ENCODE results near the gene TNFRSF19.
"Not testable (repeated sequence)": the region's sequence is repeated elsewhere in the genome, so short reads cannot be mapped to it uniquely, and the experiment has no call there.

TNFRSF19 gene

GRCh38 chr13:23673354-23673753 is 103.1 kb downstream of the TNFRSF19 start:
- TF ChIP-seq EZH2 (optimal IDR thresholded peaks at IDR 0.05; ENCODE audit: low read depth, low read length) (no peak), EZH2phosphoT487 (IDR thresholded peaks at IDR 0.05; ENCODE audit: low read length) (no peak), CTCF (IDR thresholded peaks at IDR 0.05; ENCODE audit: low read length) (no peak)
- no peaks in the 10 kb centered on the region for H3K4me1 ChIP-seq (ENCODE audit: low read length)
- H3K9me2 ChIP-seq (replicated peaks; ENCODE audit: insufficient read depth, low read length), result no peaks in the 10 kb centered on the region
- H2AFZ ChIP-seq (ENCODE audit: low read length), result no peak overlapping the region
- H3K27me3 ChIP-seq (replicated peaks; ENCODE audit: insufficient read depth, low read length), result no peaks in the 10 kb centered on the region
- H3K4me3 ChIP-seq (ENCODE audit: low read length), result no peak overlapping the region
- no peak for DNase-seq
- H3K9ac ChIP-seq (ENCODE audit: low read length), result no peak overlapping the region
- H3K79me2 ChIP-seq (ENCODE audit: low read length), result no peaks in the 10 kb centered on the region
- no peaks in the 10 kb centered on the region for H4K20me1 ChIP-seq (ENCODE audit: insufficient read depth, low read length)
- H3F3A ChIP-seq (ENCODE audit: insufficient read depth, low read length), result no peaks in the 10 kb centered on the region
- no peaks in the 10 kb centered on the region for H3K36me3 ChIP-seq (replicated peaks; ENCODE audit: insufficient read depth, low read length)
- H3K4me2 ChIP-seq (ENCODE audit: low read depth, low read length), result no peak overlapping the region
- no peaks in the 10 kb centered on the region for H3K9me3 ChIP-seq (replicated peaks; ENCODE audit: insufficient read depth, low read length)
- no peak overlapping the region for H3K27ac ChIP-seq (ENCODE audit: low read length)

- Histone ChIP-seq H3K9ac (ENCODE audit: low read length) (no peak overlapping the region), H3F3A (ENCODE audit: insufficient read depth, low read length) (no peaks in the 10 kb centered on the region), H4K20me1 (ENCODE audit: insufficient read depth, low read length) (no peaks in the 10 kb centered on the region), H3K4me3 (ENCODE audit: low read length) (no peak overlapping the region), H3K9me3 (replicated peaks; ENCODE audit: insufficient read depth, low read length) (no peaks in the 10 kb centered on the region), H3K9me2 (replicated peaks; ENCODE audit: insufficient read depth, low read length) (no peaks in the 10 kb centered on the region), H2AFZ (ENCODE audit: low read length) (no peak overlapping the region), H3K4me2 (ENCODE audit: low read depth, low read length) (no peak overlapping the region), H3K79me2 (ENCODE audit: low read length) (no peaks in the 10 kb centered on the region), H3K27me3 (replicated peaks; ENCODE audit: insufficient read depth, low read length) (no peaks in the 10 kb centered on the region), H3K27ac (ENCODE audit: low read length) (no peak overlapping the region), H3K36me3 (replicated peaks; ENCODE audit: insufficient read depth, low read length) (no peaks in the 10 kb centered on the region), H3K4me1 (ENCODE audit: low read length) (no peaks in the 10 kb centered on the region)
- DNase-seq, result no peak
- TF ChIP-seq CTCF (IDR thresholded peaks at IDR 0.05; ENCODE audit: low read length) (no peak), EZH2phosphoT487 (IDR thresholded peaks at IDR 0.05; ENCODE audit: low read length) (no peak), EZH2 (optimal IDR thresholded peaks at IDR 0.05; ENCODE audit: low read depth, low read length) (no peak)
Observed at GRCh38 chr13:23673867-23674605, 103.8 kb downstream of the TNFRSF19 start.

GRCh38 chr13:23674795-23675640 is 104.8 kb downstream of the TNFRSF19 start:
- DNase-seq, result no peak
- no peak overlapping the region for H3K9ac ChIP-seq (ENCODE audit: low read length)
- no peak for TF ChIP-seq EZH2 (optimal IDR thresholded peaks at IDR 0.05; ENCODE audit: low read depth, low read length)
- no peaks in the 10 kb centered on the region for H3K36me3 ChIP-seq (replicated peaks; ENCODE audit: insufficient read depth, low read length)
- H3K4me3 ChIP-seq (ENCODE audit: low read length), result no peak overlapping the region
- H4K20me1 ChIP-seq (ENCODE audit: insufficient read depth, low read length), result no peaks in the 10 kb centered on the region
- no peak overlapping the region for H2AFZ ChIP-seq (ENCODE audit: low read length)
- H3K9me3 ChIP-seq (replicated peaks; ENCODE audit: insufficient read depth, low read length), result no peaks in the 10 kb centered on the region
- H3K27me3 ChIP-seq (replicated peaks; ENCODE audit: insufficient read depth, low read length), result no peaks in the 10 kb centered on the region
- H3K9me2 ChIP-seq (replicated peaks; ENCODE audit: insufficient read depth, low read length), result no peaks in the 10 kb centered on the region
- H3K27ac ChIP-seq (ENCODE audit: low read length), result no peak overlapping the region
- no peaks in the 10 kb centered on the region for H3K79me2 ChIP-seq (ENCODE audit: low read length)
- H3K4me1 ChIP-seq (ENCODE audit: low read length), result no peaks in the 10 kb centered on the region
- no peak overlapping the region for H3K4me2 ChIP-seq (ENCODE audit: low read depth, low read length)
- H3F3A ChIP-seq (ENCODE audit: insufficient read depth, low read length), result no peaks in the 10 kb centered on the region

GRCh38 chr13:23677679-23678288 is 107.6 kb downstream of the TNFRSF19 start:
- not testable (repeated sequence) for DNase-seq; H3K4me2 ChIP-seq (ENCODE audit: low read depth, low read length); H3K9me2 ChIP-seq (replicated peaks; ENCODE audit: insufficient read depth, low read length); H3K36me3 ChIP-seq (replicated peaks; ENCODE audit: insufficient read depth, low read length); H3K4me1 ChIP-seq (ENCODE audit: low read length); H3K9ac ChIP-seq (ENCODE audit: low read length); H3K79me2 ChIP-seq (ENCODE audit: low read length); H3F3A ChIP-seq (ENCODE audit: insufficient read depth, low read length); H3K9me3 ChIP-seq (replicated peaks; ENCODE audit: insufficient read depth, low read length); H2AFZ ChIP-seq (ENCODE audit: low read length); H3K4me3 ChIP-seq (ENCODE audit: low read length); H3K27ac ChIP-seq (ENCODE audit: low read length); H3K27me3 ChIP-seq (replicated peaks; ENCODE audit: insufficient read depth, low read length); H4K20me1 ChIP-seq (ENCODE audit: insufficient read depth, low read length)

All from MM.1S (cell line).